ENCODE results near the gene SEMA4D.

DNA sequence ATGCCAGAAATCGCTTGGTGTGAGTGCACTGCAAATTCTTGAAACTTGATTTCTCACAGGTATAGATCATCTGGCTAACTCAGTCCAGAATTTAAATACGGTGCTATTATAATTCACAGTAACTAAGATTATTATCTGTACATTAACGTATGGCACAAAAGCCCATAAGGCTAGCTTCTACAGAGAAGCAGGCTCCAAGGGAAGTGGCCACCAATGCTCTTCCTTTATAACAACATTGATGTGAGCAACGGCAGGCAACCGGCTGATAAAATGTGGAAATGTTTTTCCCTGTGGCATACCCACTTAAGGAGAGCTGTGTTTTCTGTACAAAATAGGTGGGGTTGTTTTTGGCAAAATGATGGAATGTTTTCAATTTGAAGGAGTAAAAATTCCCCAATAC, 35.7 kb downstream of the SEMA4D start:
- TF ChIP-seq POLR2AphosphoS5 (IDR thresholded peaks at IDR 0.05) (no peak), POLR2A (IDR thresholded peaks at IDR 0.05; ENCODE audit: low read depth) (no peak), EP300 (IDR thresholded peaks at IDR 0.05) (no peak)
- TF ChIP-seq, protein P1, sequence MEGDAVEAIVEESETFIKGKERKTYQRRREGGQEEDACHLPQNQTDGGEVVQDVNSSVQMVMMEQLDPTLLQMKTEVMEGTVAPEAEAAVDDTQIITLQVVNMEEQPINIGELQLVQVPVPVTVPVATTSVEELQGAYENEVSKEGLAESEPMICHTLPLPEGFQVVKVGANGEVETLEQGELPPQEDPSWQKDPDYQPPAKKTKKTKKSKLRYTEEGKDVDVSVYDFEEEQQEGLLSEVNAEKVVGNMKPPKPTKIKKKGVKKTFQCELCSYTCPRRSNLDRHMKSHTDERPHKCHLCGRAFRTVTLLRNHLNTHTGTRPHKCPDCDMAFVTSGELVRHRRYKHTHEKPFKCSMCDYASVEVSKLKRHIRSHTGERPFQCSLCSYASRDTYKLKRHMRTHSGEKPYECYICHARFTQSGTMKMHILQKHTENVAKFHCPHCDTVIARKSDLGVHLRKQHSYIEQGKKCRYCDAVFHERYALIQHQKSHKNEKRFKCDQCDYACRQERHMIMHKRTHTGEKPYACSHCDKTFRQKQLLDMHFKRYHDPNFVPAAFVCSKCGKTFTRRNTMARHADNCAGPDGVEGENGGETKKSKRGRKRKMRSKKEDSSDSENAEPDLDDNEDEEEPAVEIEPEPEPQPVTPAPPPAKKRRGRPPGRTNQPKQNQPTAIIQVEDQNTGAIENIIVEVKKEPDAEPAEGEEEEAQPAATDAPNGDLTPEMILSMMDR (IDR thresholded peaks at IDR 0.05), result no peak
